HG03135 (cell line): ENCODE results near the gene CD86.

Source experiments
- ATAC-seq: cut with Tn5 transposase; IDR thresholded peaks from one replicate; pipeline ENCODE4 v1.9.1; 2021; ENCODE audit warnings: mild to moderate bottlenecking, moderate library complexity; ENCODE audit not compliant: unreplicated experiment

The CD86 gene

GRCh38 chr3:122091602-122092295, 36.6 kb downstream of the CD86 start:
- ATAC-seq = peak; percentile 47

DNA sequence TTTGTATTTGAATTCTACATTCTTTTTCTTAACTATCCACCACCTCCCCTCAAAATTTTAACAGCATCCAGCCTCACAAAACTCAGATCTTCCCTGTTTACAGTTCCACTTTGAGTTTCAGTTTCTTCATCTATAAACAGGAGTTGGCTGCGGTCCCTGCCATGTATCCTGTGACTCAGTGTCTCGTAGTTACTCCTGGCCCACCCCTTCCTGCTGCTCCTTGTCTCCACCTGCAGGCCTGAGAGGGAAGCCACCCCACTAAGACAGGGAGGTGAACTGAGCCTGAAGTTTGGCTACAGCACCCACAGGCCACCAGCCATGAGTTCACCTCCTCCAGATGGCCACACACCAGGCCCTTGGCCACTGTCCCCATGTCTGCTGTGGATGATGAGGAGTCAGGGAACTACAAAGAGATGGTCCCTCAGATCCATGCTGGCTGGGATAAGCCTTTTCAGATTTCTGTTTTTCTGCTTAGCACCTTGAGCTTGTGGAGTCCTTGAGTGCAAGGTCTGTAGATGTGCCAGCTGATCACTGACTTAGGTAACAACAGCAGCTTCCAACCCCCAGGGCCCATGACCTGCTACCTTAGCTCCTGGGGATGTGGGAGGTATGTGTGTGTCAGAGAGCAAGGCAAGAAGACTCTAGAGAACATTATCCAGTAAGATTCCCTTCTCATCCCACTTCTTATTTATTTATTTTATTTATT, 37.5 kb downstream of the CD86 start:
- no peak for ATAC-seq

- ATAC-seq = no peak
These were observed 39.0 kb downstream of the CD86 start for GRCh38 chr3:122094125-122094524.

GRCh38 chr3:122094693-122095092, 39.5 kb downstream of the CD86 start:
- no peak for ATAC-seq

GRCh38 chr3:122097141-122097540, 42.0 kb downstream of the CD86 start:
- ATAC-seq = no peak

- ATAC-seq = no peak
These were observed 43.4 kb downstream of the CD86 start for GRCh38 chr3:122098611-122099010.

GRCh38 chr3:122099255-122099654, 44.1 kb downstream of the CD86 start:
- no peak for ATAC-seq

- ATAC-seq = no peak
These were observed 44.9 kb downstream of the CD86 start for GRCh38 chr3:122100083-122100482.

DNA sequence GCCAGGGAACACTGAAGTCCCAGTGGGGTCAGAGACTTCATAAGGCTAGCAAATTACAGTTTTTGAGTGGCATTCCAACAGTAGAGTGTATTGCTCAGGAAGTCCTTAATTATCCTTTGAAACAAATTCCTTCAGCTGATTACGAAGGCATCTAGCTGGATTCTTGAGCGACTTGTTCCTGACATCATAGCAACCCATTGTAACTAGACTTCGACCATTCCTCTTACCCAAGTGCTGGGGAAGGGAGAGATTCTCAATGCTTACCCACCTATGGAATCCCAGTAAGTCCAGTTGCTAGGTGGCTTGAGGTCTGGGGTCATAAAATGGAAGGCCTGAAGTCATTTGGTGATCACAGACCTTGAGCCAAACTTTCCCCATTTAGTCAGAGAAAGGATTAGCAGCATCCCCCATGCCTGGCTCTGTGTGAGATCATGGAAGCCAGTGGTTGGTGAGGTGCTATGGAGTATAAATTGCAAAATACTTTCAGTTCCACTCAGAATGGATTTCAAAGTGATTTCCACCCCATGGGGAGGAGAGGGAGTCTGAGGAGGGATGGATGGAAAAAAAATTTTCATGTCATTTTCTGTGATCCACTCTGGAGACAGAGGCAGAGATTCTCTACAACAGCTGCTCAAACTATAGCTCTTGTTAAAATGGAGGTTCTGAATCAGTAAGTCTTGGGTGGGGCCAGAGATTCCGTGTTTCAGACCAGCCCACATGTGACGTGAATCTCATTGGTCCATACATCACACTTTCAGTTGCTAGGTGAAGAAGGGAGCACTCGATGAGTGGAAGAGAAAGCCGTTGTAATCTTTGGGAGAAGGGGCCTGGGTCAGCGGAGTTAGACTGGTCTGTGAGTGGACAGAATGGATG, 45.7 kb downstream of the CD86 start:
- ATAC-seq = peak; percentile 47

GRCh38 chr3:122101646-122102045, 46.5 kb downstream of the CD86 start:
- peak; percentile 47 for ATAC-seq

DNA sequence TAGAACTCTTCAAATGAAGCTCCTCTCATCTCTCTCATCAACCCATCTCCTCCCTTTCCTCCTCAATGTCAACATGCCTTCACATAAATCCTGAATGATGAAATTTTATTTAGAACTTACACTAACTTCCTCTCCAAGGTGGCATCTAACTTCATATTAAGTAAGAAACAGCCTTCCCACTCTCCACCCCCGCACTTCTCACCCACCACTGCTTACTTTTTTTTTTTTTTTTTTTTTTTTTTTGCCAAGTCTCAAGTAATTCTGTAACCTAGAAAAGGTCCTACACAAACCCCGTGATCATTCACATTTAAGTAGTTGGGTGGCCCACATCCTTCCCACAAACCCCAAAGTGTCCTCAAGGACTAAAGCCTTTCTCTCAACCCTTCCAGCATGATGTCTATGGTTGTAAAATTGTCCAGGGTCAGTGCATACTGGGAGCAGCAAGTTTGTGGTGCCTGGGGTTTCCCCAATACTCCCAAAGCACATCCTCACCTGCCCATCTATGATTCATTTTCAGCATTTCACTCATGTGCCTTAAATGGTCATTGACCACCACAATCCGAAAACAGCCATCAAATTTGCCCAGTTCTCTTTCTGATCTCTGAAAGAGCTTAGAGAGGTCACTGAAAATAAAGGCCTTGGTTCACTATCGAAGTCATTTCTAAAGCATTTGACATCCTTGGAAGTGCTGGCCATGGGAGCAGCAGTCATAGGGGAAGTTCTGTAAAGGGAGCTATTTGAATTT, 47.2 kb downstream of the CD86 start:
- ATAC-seq = peak; percentile 27

DNA sequence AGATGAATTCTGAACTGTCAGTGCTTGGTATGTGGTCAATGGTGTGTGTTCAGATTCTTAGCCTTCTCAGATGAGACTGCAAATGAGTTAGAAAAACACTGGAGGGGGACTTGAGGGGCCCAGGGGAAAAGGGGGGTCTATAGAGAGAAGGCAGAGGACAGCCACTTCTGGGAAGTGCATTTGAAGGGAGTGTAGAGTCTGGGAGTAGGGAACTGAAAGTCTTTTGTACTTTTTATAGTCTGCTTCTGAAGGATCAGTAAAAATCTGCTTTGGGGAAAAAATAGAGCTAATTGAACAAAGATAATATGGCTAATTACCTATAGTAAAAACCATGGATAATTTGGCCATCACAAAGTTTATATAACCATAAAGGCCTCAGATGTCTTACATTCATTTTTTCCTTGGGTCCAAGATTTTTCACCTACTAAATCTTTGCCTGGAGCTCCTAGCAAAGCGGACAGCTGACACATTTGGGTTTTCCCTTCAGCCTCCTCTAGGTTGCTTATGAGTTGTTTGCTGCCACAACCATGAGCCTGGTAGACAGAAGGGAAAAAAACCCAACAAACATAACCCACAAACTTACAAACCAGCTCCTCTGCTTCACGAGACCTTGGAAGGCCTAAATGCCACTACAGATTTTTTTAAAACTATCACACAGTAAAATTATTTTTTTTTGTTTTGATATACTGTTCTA, 48.8 kb downstream of the CD86 start:
- ATAC-seq = no peak

DNA sequence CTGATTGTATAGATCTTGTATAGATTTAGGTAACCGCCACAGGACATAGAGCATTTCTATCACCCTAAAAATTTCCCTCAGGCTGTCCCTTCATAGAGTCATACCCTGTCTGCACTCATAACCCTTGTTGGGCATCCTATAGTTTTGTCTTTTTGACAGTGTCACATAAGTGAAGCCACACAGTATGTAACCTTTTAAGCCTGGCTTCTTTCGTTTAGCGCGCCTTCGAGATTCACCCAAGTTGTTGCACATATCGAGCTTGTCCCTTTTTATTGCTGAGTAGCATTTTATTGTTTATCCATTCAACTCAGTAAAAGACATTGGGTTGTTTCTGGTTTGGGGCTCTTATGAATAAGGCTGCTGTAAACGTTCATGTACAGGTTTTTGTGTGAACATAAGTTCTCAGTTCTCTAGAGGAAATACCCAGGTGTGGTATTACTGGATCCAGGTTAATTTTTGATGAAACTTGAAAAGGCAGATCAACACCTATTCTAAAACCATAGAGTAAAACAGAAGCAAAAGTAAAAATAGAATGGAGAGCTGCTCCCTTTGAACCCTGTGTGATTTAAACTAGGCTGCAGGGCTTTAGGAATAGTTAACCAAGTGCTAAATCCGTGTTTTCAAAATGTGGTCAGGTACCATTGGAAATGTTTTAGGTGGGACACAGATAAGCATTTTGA, 49.5 kb downstream of the CD86 start:
- no peak for ATAC-seq

GRCh38 chr3:122105626-122106025, 50.5 kb downstream of the CD86 start:
- no peak for ATAC-seq

GRCh38 chr3:122107171-122107570, 52.0 kb downstream of the CD86 start:
- no peak for ATAC-seq

DNA sequence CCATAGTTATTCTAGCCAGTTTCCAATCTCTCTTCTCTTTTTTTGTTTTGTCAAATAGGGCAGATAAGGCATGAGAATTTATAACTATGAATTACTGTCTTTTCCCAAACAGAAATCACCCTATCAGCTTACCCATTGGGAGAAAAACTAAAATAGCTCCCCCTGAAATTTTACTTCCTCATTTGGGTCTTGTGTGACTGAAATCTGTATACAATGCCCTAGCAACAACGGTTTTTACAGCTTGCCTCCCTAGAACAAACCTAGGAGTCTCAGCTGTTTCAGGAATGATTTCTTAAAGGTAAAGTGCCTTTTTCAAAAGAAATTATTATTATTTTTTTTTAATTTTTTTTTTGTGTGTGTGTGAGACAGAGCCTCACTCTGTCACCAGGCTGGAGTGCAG, 56.8 kb downstream of the CD86 start:
- no peak for ATAC-seq

- ATAC-seq = no peak
These were observed 57.6 kb downstream of the CD86 start for GRCh38 chr3:122112754-122113153.

GRCh38 chr3:122123850-122124249, 68.7 kb downstream of the CD86 start:
- ATAC-seq = no peak

GRCh38 chr3:122132949-122133540, 77.9 kb downstream of the CD86 start:
- ATAC-seq = no peak
